ENCODE results near the gene DNAJC22.
"Not testable (repeated sequence)": the region's sequence is repeated elsewhere in the genome, so short reads cannot be mapped to it uniquely, and the experiment has no call there.

The DNAJC22 gene

DNA sequence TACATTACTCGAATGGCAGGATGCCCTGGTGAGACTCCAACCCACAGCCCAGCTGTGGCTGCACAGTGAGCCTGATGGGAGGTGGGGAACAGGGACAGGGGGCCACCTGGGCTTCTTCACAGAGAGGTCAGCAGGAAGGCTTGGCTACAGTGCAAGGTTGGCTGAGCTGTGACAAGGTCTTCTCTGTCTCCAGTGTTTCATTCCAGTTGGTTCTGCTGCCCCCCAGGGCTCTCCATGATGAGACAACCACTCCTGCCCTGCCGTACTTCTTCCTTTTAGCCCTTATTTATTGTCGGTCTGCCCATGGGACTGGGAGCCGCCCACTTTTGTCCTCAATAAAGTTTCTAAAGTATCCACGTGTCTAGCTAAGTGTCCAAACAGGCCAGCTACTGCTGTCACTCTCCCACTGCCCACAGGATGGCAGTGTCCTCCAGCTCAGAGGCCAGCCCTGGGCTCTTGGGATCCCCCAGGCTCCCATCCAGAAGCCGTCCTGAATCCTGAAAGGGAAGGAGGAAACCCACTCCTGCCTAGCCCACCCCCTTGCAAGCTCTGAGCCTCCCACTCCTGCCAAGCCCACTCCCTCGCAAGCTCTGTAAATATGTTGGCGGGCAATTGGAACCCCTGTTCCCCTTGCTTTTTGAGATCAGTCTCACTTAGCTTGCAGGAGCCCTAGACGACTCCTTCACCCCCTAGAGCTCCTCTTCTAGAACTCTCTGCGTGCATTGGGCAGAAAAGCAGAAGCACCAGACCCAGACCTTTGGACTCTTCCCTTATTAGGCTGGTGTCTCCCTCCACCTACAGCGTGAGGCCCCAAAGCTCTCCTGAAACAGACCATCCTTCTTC is 15.1 kb upstream of the DNAJC22 start:
- no peak for DNase-seq

DNA sequence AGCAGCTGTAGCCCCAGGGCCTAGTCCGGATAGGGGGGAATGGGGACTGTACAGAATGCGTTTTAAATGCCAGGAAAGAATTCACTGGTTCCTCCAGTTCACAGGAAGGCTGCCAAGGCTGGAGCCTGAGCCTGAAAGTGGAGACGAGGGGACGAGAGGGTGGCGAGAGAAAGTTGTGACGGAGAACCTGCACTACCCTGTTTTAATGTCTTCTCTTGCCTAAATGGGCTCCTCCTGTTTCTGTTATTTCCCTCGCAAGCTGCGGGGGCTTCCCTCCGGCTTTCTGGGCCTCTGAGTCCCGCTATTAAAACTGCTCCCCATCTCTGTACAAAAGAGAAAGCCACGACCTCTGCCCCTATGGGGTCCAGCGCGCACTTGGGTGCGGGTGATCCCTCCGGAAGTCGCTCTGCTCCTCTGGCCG is 14.2 kb upstream of the DNAJC22 start:
- no peak for DNase-seq

GRCh38 chr12:49332891-49333371 is 13.8 kb upstream of the DNAJC22 start:
- DNase-seq: no peak

- not testable (repeated sequence) for DNase-seq
Measured at GRCh38 chr12:49333778-49334177, 12.9 kb upstream of the DNAJC22 start.

DNA sequence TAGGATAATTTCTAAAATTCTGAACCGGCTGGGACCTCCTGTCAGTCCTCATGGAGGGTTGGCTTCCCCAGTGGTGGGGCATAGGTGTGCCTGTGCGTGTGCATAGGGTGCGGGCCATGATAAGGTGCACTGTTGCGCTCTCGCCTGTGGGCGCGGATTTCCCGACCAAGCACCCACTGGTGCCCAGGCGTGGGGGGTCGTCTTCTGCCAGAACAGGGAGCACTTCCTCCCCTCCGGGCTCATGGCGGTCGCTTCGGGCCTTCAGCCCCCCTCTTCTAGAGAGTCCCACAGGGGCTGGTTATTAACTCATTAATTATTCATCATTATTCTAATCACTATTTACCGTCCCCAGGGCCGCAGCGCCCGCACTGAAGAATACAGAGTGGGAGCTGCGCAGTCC is 12.5 kb upstream of the DNAJC22 start:
- DNase-seq: no peak

- DNase-seq: no peak
Measured at GRCh38 chr12:49334681-49335080, 12.0 kb upstream of the DNAJC22 start.

GRCh38 chr12:49335118-49335954 is 11.4 kb upstream of the DNAJC22 start:
- DNase-seq: no peak

DNA sequence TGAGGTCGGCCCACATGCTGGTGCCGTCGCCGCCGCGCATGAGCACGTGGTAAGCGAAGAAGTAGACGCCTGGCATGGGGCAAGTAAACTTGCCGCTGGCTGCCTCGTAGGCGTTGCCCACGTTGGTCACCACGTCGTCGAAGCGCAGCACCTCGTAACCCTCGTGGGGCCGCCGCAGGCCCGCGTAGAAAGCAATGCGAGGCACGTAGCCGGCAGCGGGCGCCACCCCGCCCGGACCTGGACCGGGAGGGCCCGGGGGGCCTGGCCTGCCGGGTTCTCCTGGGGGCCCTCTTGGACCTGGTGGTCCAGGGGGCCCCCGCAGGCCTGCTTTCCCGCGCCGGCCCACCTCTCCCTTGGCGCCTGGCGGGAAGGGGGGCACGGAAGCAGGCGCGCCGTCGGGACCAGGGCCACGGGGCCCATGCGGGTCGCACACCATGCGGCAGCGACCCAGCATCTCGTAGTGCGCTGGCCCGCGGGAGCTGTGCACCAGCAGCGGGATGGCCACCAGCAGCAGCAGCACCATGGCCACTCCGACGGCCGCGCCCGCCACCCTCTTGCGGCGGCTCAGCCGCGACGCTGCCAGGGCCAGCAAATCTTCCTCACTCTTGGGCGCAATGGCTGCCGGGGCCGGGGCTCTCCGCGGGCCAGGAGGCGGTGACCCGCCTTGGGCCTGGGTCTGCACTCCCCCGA is 10.6 kb upstream of the DNAJC22 start:
- no peak for DNase-seq

- DNase-seq: peak; percentile 88
Measured at GRCh38 chr12:49336645-49337584, 9.8 kb upstream of the DNAJC22 start, which contains the start of gene C1QL4. Gene C1QL4, minus strand, starts transcription at chr12:49337188. Its CDS starts 711 bp downstream, at chr12:49336477.

DNA sequence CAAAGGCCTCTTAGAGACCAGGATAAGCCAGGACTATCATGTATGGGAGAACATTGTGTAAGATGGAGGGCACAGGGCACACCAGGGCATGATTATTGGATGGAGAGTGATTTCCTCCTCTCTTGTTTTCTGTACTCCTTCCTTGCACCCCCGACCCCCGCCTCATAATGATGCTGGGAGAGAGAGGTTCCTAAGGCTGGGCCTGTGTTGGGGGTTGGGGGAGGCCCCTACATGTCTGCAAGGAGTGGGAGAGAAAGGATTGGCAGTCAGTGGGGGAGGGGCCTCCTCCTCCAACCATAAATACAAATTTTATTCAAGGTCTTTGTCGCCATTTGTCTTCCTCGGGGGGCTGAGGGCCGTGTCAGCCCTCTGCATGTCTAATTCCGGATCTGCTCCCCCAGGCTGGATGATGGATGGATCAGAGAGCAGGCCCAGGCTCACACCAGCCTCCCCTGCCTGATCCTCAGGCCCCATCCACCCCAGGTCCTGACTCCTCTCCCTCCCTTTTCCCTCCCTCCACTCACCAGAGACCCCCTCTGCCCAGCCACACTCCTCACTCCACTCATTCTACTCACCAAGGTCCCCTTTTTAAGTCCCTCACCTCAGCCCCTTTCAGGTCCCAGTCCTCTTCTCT is 7.7 kb upstream of the DNAJC22 start:
- DNase-seq: no peak

DNA sequence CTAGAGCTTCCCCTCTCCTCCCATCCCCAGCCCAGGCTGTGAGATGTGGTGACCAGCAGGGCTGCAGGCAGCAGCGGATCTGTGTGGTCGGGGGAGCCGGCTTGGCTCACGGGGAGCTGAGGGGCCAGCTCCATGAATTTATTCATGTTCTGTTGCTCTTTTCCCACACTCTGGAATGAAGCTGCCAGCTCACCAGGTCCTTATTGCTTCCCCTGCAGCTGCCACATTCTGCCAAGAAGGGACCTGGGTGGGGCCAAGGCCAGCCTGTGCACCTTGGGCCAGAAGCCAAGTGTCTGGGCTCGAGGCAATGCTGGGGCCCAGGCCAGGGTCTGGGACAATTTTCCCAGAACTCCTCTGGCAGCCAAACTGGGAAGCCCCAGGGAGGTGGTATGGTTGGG is 7.2 kb upstream of the DNAJC22 start:
- DNase-seq: no peak

DNA sequence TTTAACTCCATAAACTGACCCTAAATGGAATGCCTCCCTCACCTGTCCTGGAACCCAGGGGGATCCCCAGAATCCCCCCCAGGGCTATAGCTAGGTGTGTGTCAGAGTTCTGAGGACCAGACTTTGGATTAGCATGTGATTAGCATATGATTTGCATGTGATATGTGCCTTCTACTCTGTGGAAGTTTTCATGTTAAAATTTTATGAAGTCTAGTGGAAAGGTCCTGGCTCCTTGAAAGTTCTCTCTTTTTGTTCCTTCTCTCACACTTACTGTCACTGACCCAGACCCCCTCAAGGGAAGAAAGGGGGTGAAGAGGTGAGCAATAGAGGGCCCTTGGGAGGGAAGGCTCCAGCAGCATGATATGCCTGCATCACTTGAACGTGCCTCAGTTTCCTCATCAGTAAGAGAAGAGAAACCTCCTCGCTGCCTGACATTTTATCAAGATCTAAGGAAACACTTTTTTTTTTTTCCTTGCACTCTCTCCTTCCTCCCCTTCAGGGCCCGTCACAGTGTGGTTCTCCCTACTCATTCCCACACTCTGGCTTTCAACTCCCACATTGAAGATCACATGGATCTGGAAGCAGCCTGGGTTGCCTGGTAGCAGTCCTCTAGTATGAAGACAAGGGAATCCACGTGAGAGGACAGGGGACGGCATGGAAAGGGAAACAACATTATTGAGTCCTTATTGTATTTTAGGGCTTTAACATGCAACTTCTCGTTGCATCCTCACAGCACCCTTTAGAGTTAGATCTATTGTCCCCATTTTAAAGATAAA is 6.4 kb upstream of the DNAJC22 start:
- DNase-seq: no peak

GRCh38 chr12:49340971-49341776 is 5.5 kb upstream of the DNAJC22 start:
- no peak for DNase-seq

GRCh38 chr12:49341777-49342065 is 5.0 kb upstream of the DNAJC22 start:
- no peak for DNase-seq

- DNase-seq: peak; percentile 67
Measured at GRCh38 chr12:49342066-49342913, 4.4 kb upstream of the DNAJC22 start.

- DNase-seq: no peak
Measured at GRCh38 chr12:49342914-49343731, 3.6 kb upstream of the DNAJC22 start.

DNA sequence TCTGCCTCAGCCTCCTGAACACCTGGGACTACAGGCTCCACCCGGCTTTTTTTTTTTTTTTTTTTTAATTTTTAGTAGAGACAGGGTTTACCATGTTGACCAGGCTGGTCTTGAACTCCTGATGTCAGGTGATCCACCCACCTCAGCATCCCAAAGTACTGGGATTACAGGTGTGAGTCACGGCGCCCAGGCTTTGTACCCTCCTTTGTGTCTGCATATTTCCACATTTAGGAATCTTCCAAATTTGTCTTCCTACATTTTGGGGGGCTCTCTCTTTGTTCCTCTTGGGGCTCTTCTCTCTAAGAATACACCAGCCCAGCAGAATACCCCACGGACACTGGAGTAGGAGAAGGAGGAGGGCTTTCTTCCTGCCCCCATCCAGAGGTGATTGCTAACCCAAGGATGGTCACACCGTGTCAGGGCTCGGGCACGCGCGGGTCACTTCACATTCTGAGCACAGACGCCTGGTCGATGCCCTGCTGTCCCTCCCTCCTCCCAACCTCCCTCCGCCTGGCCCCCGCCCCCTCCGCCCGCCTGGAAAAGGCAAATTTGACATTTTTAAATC is 2.1 kb upstream of the DNAJC22 start:
- no peak for DNase-seq
